HepG2 (cell line): ENCODE data around the gene MYL11. TPM values are rescaled to one million over a fixed set of nuclear protein-coding genes. Genes with fewer than 3 reads are reported as not detected.

ENCODE experiments used
- CHD4 ChIP-seq: fragments of 200-600 bp; sonication (generic); IDR thresholded peaks from 2 replicates; pipeline ENCODE4 v1.7.0; 2017; ENCODE audit warnings: mild to moderate bottlenecking, low read length, borderline replicate concordance
- ERF ChIP-seq: IDR thresholded peaks from 2 replicates; pipeline ENCODE4 v1.6.1; 2018; ENCODE audit warnings: missing biosample characterization, missing genetic modification reagents
- KDM3A ChIP-seq: IDR thresholded peaks from 2 replicates; pipeline ENCODE4 v1.6.1; 2018; ENCODE audit warnings: low read depth, missing compliant biosample characterization
- MAX ChIP-seq: IDR thresholded peaks from 2 replicates; pipeline ENCODE4 v1.6.1; 2012; ENCODE audit warnings: inconsistent platforms
- NFIC ChIP-seq: IDR thresholded peaks from 2 replicates; pipeline ENCODE4 v1.6.1; 2012; ENCODE audit warnings: mild to moderate bottlenecking, low read length, inconsistent platforms
- PHF21A ChIP-seq: sonication (generic); formaldehyde crosslinking; IDR thresholded peaks from 2 replicates; pipeline ENCODE4 v1.5.0; 2020; ENCODE audit warnings: mild to moderate bottlenecking, missing genetic modification reagents
- SAP130 ChIP-seq: IDR thresholded peaks from 2 replicates; pipeline ENCODE4 v1.6.1; 2016; ENCODE audit warnings: low read depth
- SMAD9 ChIP-seq: sonication (generic); formaldehyde crosslinking; IDR thresholded peaks from 2 replicates; pipeline ENCODE4 v1.5.1; 2020; ENCODE audit warnings: mild to moderate bottlenecking, missing genetic modification reagents
- STAG1 ChIP-seq: sonication (generic); formaldehyde crosslinking; IDR thresholded peaks from 2 replicates; pipeline ENCODE4 v1.4.0; 2020; ENCODE audit warnings: missing genetic modification reagents
- ZBTB7A ChIP-seq: sonication (generic); formaldehyde crosslinking; IDR thresholded peaks from 2 replicates; pipeline ENCODE4 v1.8.0; 2022; ENCODE audit warnings: mild to moderate bottlenecking, missing genetic modification reagents
- ZNF317 ChIP-seq: sonication (generic); formaldehyde crosslinking; IDR thresholded peaks from 2 replicates; pipeline ENCODE4 v1.5.0; 2020; ENCODE audit warnings: mild to moderate bottlenecking, missing genetic modification reagents
- ZNF318 ChIP-seq: sonication (generic); formaldehyde crosslinking; IDR thresholded peaks from 2 replicates; pipeline ENCODE4 v1.4.0; 2020; ENCODE audit warnings: mild to moderate bottlenecking, missing genetic modification reagents
- ZNF33B ChIP-seq: sonication (generic); formaldehyde crosslinking; IDR thresholded peaks from 2 replicates; pipeline ENCODE4 v1.5.1; 2020; ENCODE audit warnings: mild to moderate bottlenecking, missing genetic modification reagents
- ZNF607 ChIP-seq: sonication (generic); formaldehyde crosslinking; IDR thresholded peaks from 2 replicates; pipeline ENCODE4 v1.5.1; 2020; ENCODE audit warnings: missing genetic modification reagents, mild to moderate bottlenecking, borderline replicate concordance
- ZNF7 ChIP-seq: IDR thresholded peaks from 2 replicates; pipeline ENCODE4 v1.6.1; 2016; ENCODE audit warnings: missing biosample characterization, missing genetic modification reagents
- ZNF747 ChIP-seq: sonication (generic); formaldehyde crosslinking; IDR thresholded peaks from 2 replicates; pipeline ENCODE4 v1.8.1; 2023; ENCODE audit warnings: missing genetic modification reagents, mild to moderate bottlenecking, borderline replicate concordance
- polyA plus RNA-seq, 8 experiments: library from polyadenylated mRNA; depleted of rRNA in 3 of 8; stranded (reverse) in 7 of 8; unstranded in 1 of 8; fragments of >200 nt; fragmentation: Illumina TruSeq in 4 of 8; extraction: Trizol in 4 of 8; gene quantifications; 2 replicates each; pipeline versions ENCODE4 v1.2.1 to v1.2.3, GENCODE V29; 2011 to 2016; ENCODE audit warnings: low read depth in 4 of 8, missing spikeins in 1 of 8, mixed read lengths in 1 of 8; ENCODE audit not compliant: insufficient read depth in 1 of 8
- total RNA-seq, 5 experiments: library from RNA; depleted of rRNA; stranded (reverse); fragments of >200 nt; fragmentation: Illumina TruSeq; extraction: Trizol; gene quantifications; 2 replicates each; pipeline ENCODE4 v1.2.3, GENCODE V29; 2016; ENCODE audit warnings: low read depth in 1 of 5
- TF ChIP-seq, protein P1 (sequence below): sonication (generic); formaldehyde crosslinking; IDR thresholded peaks from 2 replicates; pipeline ENCODE4 v1.5.1; 2020; ENCODE audit warnings: mild to moderate bottlenecking, missing genetic modification reagents, moderate library complexity

Gene MYL11
- total and polyA plus RNA-seq, 2 of the 13 experiments (the other 11 are each of a cell fraction or from before 2014, with no cell fraction given) = not detected

- peak; percentile 86 for TF ChIP-seq SAP130 (CRISPR knock-in tag)
- TF ChIP-seq ZNF317 (CRISPR knock-in tag) = no peak
- TF ChIP-seq STAG1 (CRISPR knock-in tag) = peak; percentile 97
- peak; percentile 36; the same call in 1 of the 2 replicates for TF ChIP-seq NFIC
- TF ChIP-seq ZNF318 = no peak
- TF ChIP-seq, protein P1, sequence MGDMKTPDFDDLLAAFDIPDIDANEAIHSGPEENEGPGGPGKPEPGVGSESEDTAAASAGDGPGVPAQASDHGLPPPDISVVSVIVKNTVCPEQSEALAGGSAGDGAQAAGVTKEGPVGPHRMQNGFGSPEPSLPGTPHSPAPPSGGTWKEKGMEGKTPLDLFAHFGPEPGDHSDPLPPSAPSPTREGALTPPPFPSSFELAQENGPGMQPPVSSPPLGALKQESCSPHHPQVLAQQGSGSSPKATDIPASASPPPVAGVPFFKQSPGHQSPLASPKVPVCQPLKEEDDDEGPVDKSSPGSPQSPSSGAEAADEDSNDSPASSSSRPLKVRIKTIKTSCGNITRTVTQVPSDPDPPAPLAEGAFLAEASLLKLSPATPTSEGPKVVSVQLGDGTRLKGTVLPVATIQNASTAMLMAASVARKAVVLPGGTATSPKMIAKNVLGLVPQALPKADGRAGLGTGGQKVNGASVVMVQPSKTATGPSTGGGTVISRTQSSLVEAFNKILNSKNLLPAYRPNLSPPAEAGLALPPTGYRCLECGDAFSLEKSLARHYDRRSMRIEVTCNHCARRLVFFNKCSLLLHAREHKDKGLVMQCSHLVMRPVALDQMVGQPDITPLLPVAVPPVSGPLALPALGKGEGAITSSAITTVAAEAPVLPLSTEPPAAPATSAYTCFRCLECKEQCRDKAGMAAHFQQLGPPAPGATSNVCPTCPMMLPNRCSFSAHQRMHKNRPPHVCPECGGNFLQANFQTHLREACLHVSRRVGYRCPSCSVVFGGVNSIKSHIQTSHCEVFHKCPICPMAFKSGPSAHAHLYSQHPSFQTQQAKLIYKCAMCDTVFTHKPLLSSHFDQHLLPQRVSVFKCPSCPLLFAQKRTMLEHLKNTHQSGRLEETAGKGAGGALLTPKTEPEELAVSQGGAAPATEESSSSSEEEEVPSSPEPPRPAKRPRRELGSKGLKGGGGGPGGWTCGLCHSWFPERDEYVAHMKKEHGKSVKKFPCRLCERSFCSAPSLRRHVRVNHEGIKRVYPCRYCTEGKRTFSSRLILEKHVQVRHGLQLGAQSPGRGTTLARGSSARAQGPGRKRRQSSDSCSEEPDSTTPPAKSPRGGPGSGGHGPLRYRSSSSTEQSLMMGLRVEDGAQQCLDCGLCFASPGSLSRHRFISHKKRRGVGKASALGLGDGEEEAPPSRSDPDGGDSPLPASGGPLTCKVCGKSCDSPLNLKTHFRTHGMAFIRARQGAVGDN (CRISPR knock-in tag) = peak; percentile 80
- no peak for TF ChIP-seq ZNF33B (CRISPR knock-in tag)
- TF ChIP-seq CHD4 = 0 out of 2 replicates have a peak, but pooled peaks have one; percentile 23
- 0 out of 2 replicates have a peak, but pooled peaks have one; percentile 21 for TF ChIP-seq ZNF607 (CRISPR knock-in tag)
- TF ChIP-seq ERF (CRISPR knock-in tag) = peak; percentile 73
- peak; percentile 10; the same call in 1 of the 2 replicates for TF ChIP-seq ZBTB7A (CRISPR knock-in tag)
- peak; percentile 17; the same call in 1 of the 2 replicates for TF ChIP-seq ZNF747 (CRISPR knock-in tag)
- TF ChIP-seq SMAD9 = no peak
- TF ChIP-seq KDM3A = 0 out of 2 replicates have a peak, but pooled peaks have one; percentile 86
- peak; percentile 54; the same call in 1 of the 2 replicates for TF ChIP-seq MAX
- no peak for TF ChIP-seq ZNF7 (CRISPR knock-in tag)
- peak; percentile 77 for TF ChIP-seq PHF21A (CRISPR knock-in tag)
Observed at GRCh38 chr16:30409125-30410060, 34.8 kb downstream of the MYL11 start (continued).
